ENCODE measurements around the gene UBASH3B.
A peak's percentile ranks its signal among the peaks of the same experiment; 100 is the strongest.

UBASH3B gene

GRCh38 chr11:122749005-122749687, 93.6 kb downstream of the UBASH3B start:
- no peak for DNase-seq (ENCODE audit: extremely low read depth, low read depth)
- TF ChIP-seq CTCF (IDR thresholded peaks at IDR 0.05; ENCODE audit: low read depth, low read length, missing control alignments), result no peak
- no peak overlapping the region for H3K4me3 ChIP-seq (replicated peaks; ENCODE audit: low read depth, low read length)

GRCh38 chr11:122750049-122750448, 94.5 kb downstream of the UBASH3B start:
- no peak for DNase-seq (ENCODE audit: extremely low read depth, low read depth)

GRCh38 chr11:122751292-122752070, 96.0 kb downstream of the UBASH3B start:
- TF ChIP-seq CTCF (IDR thresholded peaks at IDR 0.05; ENCODE audit: low read depth, low read length, missing control alignments), result no peak
- DNase-seq (ENCODE audit: extremely low read depth, low read depth), result no peak
- H3K4me3 ChIP-seq (replicated peaks; ENCODE audit: low read depth, low read length), result no peak overlapping the region

More at GRCh38 chr11:122750049-122750448, 94.5 kb downstream of the UBASH3B start:
- no peak for TF ChIP-seq CTCF (IDR thresholded peaks at IDR 0.05; ENCODE audit: low read depth, low read length, missing control alignments)
- no peak overlapping the region for H3K4me3 ChIP-seq (replicated peaks; ENCODE audit: low read depth, low read length)

- no peak overlapping the region for H3K4me3 ChIP-seq (replicated peaks; ENCODE audit: low read depth, low read length)
- DNase-seq (ENCODE audit: extremely low read depth, low read depth), result no peak
- no peak for TF ChIP-seq CTCF (IDR thresholded peaks at IDR 0.05; ENCODE audit: low read depth, low read length, missing control alignments)
Measured at GRCh38 chr11:122754028-122754427, 98.5 kb downstream of the UBASH3B start.

- no peak overlapping the region for H3K4me3 ChIP-seq (replicated peaks; ENCODE audit: low read depth, low read length)
- no peak for DNase-seq (ENCODE audit: extremely low read depth, low read depth)
Measured at GRCh38 chr11:122754553-122755322, 99.2 kb downstream of the UBASH3B start.

More at GRCh38 chr11:122754553-122755322, 99.2 kb downstream of the UBASH3B start:
- TF ChIP-seq CTCF (IDR thresholded peaks at IDR 0.05; ENCODE audit: low read depth, low read length, missing control alignments), result peak; percentile 44

Measured in HFF-Myc (cell line).